Stimulated activated CD4-positive, alpha-beta T cell treated with anti-CD3 and anti-CD28 coated beads, Interleukin-2, amount 100 ng/mL, for 48 hours (primary cell): ENCODE measurements around the gene PSG1.
"Not testable (repeated sequence)": the region's sequence is repeated elsewhere in the genome, so short reads cannot be mapped to it uniquely, and the experiment has no call there.

ENCODE experiments used
- DNase-seq, 2 donors: peaks; one replicate each; pipeline ENCODE4 v3.0.0-alpha.2; 2020

PSG1 gene

DNA sequence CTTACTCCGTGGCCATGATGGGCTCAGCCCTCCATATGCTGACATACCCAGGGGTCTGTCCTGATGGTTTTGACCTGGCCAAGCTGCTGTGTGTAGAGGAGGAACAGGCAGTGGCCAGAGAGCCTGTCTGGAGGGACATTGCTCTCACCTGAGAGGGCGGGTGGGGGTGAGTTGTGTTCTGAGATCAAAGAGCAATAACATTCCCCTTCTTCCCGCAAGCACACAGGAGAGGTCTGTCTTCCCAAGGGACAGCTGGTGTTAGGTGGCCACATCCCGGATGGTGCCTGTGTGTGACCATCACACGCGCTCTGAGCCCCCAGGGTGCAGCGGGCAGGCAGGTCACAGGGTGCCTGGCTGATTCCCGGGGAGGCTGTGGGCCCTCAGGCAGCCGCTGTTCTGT, 1.1 kb upstream of the PSG1 start:
- not testable (repeated sequence) for DNase-seq

DNA sequence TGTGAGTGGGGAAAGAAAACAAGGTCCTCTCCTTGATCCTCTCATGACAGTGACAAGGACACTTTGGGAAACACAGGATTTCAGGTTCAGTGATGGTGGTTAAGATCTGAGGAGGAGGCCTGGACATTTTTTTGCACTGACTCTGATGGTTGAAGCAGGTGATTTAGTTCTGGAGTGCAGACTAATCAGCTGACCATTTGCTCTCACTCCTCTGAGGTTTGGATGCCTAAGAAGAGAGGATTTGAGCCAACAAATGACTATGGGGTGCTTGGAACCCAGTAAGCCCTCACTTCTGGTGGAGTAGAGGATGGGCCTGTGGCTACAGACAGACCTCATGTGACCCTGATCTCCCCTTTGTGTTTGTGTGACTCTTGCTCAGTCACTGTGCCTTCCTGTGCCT, 2.9 kb downstream of the PSG1 start:
- not testable (repeated sequence) for DNase-seq

DNA sequence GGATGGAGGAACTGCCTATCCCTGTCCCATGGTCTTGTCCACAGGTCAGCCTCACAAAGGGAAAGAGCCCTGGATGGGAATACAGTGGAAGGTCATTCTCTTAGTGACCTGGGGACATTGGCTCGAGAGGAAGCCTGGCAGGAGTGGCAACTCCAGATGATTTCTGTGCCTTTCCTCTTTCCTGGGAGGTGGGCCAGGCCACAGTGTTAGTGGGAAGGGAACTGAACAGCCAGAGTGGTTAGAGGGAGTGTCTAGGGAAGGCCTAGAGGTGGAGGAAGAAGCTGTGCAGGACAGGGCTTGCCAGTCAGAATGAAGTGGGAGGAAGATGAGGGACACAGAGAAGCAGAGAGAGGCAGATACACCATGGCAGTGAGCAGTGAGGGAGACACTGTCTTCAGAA, 3.6 kb downstream of the PSG1 start:
- not testable (repeated sequence) for DNase-seq

DNA sequence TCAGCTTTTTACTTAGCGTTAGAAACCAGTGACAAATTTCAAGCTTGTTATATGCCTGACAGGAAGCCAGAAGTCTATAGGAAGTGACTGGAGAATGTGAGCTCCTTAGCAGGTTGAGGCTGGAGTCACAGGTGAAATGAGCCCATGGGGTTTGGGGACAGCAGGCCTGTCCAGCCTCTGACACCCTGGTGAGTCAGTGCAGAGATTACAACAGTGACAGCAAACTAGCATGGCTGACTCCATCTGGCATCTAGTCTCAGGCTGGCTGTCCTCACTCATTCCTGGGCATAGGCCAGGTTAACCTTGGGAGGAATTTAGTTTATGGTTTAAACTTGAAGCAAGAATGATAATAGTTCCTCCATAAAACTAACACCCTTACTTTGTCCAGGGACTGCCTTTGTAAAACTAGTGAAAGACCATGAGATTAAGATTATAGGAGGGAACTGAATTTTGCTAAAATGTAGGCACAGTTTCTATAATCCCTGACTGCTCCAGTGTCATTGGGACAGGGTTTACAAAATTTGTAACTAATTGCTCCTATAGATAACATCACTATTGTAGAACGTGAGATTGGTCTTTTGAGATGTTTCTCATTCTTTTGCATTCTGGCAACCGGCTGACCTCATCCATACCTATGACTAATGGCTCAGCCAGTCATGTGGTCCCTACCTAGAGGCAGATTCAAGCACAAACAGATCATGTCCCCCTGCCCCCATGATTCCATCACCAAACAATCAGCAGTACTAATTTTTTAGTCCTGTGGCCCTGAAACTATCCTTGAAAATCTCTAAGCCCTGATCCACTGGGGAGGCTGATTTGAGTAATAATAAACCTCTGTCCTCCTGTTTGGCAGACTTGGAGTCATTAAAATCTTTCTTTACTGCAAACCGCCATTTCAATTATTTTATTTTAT, 4.4 kb downstream of the PSG1 start:
- DNase-seq = not testable (repeated sequence)

DNA sequence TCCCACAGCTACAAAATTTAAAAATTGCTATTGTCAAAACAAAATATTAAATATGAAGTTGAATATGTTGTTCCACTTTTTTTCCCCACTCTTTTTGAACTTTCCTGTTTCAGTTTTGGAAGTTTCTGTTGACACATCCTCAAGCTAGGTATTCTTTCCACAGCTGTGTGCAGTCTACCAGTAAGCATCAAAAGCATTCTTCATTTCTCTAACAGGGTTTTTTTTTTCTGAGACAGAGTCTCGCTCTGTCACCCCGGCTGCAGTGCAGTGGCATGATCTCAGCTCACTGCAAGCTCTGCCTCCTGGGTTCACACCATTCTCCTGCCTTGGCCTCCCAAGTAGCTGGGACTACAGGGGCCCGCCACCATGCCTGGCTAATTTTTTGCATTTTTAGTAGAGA, 5.4 kb downstream of the PSG1 start:
- DNase-seq = not testable (repeated sequence)

DNA sequence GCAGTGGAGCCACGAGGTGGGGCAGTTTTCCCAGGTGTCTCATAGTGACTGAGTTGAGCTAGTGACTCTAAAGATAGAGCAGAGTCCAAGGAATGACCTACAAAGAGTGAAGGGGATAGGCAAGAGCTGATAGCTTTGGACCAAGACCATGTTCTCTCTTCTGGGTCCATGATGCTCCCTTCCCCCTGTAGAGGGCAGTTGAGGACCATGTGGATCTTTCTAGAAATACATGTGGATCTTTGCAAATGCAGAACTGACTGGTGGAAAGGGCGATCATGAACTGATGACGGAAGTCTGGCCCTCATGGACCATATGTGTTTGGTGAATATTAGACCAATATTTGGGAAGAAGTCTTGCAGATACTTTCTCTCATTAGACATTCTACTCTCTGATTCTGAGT, 6.9 kb downstream of the PSG1 start:
- DNase-seq = no peak

DNA sequence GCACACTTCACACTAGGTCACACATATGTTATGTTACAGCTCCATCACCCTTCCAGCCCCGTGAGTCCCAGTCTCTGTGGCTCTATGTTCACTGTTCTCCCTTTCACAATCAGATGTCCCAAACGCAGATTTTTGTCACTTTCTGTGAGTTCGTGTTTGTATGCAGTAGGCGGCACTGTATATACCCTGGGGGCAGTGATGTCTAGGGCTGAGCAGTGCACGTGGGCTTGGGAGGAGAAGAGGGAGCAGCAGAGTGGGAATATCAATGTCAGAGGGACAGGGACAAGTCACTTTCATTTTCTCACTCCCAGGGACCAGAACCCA, 22.0 kb downstream of the PSG1 start:
- no peak for DNase-seq

DNA sequence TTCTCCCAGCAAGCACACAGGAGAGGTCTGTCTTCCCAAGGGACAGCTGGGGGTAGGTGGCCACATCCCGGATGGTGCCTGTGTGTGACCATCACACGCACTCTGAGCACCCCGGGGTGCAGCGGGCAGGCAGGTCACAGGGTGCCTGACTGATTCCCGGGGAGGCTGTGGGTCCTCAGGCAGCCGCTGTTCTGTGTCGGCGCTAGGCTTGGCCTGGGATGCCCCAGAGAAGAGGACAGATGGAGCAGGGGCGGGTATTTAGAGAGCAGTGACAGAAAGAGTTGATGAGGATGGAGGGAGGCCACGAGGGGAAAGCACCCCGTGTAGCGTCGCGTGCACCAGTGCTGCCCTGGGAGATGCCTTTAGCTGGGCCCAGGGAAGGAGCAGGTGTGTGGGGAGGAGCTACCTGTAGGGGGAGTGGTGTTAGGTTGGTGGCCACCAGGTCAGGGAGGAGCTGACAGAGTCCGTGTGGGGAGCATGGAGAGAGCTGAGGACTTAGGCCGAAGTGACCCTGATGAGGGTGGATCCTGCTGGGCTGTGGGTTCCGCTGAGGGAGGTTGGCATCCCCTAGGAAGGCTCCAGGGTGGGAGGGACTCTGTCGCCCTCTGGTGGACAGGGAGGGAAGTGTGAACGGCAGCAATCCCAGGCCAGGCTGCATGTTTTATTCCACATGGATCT, 22.5 kb downstream of the PSG1 start:
- DNase-seq = peak; percentile 11 to 30

DNA sequence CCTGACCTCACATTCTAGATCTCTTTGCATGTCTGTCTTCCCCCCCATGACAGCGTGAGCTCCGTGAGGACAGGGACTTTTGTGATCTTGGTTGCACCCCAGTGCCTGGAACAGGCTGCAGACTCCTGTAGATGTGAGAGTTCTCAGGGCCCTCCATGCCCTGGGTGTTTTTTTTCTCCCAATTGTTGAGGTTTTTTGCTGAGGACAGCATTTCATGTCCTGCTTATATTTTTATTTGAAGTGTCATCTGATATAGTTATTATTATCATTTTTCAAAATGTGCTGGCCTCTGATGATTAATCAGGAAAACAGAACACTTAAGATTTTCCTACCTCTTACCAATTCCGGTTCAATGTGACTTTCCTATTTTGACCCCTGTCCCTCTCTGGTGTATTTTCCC, 24.8 kb downstream of the PSG1 start:
- DNase-seq = not testable (repeated sequence)

DNA sequence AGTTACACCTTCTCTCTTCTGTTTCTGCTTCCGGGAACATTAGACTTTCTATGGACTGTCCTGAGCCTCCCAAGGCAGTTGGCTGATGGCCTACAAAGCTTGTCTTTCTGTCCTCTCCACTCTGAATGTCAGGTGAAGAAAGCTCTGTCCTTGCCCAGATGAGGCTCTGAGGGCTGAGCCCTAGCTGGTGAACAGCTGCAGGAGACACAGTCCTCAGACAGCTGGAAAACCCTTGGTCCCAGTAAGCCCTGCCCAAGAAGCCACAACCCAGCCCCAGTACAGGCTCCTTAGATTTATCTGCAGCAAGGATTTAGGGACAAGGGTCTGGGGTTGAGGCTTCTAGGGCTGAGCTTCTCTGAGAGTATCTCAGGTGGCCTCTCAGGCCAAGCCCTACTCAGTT, 26.3 kb downstream of the PSG1 start:
- DNase-seq = not testable (repeated sequence)

DNA sequence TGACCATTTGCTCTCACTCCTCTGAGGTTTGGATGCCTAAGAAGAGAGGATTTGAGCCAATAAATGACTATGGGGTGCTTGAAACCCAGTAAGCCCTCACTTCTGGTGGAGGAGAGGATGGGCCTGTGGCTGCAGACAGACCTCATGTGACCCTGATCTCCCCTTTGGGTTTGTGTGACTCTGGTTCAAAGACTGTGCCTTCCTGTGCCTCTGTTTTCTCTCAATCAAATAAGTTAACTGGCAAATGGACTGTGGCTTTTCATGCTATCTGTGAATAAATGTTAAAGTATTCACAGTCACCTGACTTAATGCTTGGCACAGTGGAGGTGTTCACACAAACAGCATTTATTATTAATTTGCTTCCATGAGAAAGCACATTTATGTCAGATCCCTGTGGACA, 26.7 kb downstream of the PSG1 start:
- DNase-seq = not testable (repeated sequence)

DNA sequence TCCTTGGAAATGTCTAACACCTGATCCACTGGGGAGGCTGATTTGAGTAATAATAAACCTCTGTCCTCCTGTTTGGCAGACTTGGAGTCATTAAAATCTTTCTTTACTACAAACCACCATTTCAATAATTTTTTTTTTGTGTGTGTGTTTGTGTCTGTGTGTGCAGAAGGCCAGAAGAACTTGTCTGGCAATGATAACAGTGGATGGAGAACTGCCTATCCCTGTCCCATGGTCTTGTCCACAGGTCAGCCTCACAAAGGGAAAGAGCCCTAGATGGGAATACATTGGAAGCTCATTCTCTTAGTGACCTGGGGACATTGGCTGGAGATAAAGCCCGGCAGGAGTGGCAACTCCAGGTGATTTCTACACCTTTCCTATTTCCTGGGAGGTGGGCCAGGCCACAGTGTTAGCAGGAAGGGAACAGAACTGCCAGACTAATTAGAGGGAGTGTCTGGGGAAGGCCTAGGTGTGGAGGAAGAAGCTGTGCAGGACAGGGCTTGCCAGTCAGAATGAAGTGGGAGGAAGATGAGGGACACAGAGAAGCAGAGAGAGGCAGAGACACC, 27.7 kb downstream of the PSG1 start:
- DNase-seq = not testable (repeated sequence)

DNA sequence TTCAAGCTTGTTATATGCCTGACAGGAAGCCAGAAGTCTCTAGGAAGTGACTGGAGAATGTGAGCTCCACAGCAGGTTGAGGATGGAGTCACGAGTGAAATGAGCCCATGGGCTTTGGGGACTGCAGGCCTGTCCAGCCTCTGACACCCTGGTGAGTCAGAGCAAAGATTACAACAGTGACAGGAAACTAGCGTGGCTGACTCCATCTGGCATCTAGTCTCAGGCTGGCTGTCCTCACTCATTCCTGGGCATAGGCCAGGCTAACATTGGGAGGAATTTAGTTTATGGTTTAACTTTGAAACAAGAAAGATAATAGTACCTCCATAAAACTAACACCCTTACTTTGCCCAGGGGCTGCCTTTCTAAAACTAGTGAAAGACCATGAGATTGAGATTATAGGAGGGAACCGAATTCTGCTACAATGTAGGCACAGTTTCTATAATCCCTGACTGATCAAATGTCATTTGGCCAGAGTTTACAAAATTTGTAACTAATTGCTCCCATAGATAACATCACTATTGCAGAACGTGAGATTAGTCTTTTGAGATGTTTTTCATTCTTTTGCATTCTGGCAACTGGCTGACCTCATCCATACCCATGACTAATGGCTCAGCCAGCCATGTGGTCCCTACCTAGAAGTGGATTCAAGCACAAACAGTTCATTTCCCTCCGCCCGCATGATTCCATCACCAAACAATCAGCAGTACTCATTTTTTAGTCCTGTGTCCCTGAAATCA, 28.4 kb downstream of the PSG1 start:
- DNase-seq = no peak

DNA sequence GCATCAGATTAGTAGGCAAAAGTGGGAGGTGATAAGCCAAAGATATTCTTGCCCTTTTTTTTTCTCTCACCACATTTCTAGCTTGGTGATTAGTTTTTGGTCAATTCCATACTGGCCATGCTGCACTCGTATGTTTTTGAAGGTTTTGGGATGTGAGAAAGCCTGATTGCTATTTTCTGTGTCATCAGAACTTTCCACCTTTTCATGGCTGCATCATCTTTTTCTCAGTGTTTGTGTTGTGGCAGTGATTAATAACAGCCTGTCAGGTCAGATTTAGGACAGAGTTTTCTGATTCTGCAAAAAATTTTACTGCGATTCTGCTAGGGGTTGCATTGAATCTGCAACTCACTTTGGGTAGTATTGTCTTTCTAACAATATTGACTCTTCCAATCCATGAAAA, 32.9 kb downstream of the PSG1 start:
- no peak for DNase-seq

DNA sequence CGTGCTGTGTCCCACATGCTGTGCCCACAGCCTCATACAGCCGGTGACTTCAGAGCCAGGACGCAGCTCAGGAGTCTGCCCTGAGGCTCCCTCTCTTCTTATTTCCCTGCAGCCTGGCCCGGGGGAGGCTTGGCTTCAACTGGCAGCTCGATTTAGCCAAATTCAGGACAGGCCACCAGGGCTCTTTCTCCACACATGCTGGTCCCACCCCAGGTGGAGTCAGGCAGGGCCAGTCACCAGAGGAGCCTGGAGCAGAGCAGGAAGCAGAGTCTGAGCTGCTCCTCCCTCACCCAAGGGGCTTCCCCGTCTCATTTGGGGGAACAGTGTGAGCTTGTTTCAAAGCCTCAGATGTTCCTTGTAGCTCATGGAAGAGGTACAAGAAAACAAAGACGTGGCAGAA, 35.9 kb downstream of the PSG1 start:
- DNase-seq = not testable (repeated sequence)

DNA sequence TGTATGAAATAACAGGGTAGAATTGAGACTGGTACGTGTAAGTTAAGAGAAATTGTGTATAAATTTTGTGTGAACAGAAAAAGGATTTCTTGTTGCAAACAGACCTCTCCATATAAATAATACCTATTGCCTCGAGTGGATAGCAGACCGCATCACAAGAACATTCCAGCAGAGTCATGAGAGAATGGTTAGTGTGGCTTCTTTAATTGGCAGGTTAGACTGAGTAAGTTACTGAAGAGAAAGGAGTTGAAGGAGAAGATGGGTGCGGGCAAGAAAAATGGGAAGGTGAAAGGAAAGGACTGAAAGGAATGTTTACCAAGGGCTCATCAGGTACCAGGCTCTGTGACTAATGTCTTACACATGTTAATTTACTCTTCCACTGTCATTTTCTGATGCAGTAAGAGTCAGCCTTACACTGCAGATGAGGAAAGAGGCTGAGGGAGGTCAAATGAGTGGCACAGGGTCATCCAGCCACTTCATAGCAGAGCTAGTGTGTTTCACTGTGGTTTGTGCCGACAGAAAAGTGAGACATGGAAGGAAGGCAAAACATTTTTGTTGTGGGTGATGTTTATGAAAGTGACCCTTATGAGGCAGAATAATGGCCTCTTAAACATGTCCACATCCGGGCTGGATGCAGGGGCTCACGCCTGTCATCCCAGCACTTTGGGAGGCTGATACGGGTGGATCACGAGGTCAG, 46.6 kb downstream of the PSG1 start:
- DNase-seq = not testable (repeated sequence)

DNA sequence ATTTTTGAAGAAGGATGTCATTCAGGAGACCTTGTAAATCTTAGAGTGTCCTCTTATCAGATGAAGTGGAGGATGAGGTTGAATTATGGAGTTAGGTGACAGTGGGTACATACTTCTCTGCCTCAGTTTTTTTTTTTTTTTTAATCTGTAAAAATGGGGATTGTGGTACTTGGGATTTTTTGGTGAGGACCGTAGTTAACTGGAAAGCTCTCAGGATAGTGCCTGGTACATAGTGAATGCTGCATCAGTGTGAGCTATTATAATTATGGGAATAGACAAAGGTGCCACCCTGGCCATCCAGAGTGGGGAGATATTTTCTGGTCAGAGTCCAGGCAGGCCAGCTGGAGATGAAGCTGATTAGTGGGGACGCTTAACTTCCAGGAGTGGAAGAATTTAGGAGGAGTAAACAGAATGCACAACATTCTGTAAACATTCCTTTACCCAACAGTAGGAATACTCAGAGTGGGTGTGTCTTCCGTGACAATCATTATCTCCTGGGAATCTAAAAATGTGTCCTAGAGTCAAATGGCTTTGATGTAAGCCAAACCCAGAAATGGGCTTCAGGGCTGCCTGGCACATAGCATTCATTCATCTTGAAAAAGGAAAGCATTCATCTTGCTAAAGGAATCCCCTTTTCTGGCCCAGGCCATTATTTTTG, 47.4 kb downstream of the PSG1 start:
- not testable (repeated sequence) for DNase-seq

DNA sequence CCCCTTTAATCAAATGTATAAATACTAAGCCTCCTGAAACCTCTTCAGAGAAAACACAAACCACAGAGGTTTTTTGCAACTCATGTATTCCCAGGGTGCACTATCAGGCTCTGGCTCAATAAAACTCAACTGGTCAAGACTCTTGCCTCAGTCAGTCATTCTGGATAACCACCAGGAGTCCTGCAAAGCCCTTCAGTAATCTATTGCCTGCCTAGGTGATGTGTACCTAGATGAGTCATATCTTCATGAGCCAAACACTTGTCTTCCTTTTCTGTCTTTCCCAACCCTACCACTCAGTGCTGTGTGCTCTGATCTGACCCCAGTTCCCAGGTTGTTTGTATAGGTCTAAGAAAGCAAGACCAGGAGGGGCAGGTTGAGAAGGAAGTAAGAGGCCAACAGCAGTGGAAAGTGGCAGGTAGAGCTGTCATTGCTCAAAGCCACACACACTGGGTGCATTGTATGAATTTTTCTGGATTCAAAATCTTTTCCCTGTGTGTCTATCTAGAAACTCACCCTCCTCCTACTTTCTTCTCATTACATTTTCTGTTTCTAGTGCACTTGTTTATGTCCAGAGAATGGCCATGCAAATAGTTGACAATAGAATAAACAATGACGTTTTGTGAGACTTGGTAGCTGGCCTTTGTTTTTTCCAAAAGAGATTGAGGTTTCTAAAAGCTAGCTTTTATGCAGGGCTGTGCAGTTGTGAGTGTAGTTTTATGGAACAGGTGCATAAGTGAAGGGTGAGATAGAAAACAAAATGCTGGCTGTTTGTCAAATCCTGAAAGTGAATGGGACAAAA, 48.1 kb downstream of the PSG1 start:
- no peak for DNase-seq

DNA sequence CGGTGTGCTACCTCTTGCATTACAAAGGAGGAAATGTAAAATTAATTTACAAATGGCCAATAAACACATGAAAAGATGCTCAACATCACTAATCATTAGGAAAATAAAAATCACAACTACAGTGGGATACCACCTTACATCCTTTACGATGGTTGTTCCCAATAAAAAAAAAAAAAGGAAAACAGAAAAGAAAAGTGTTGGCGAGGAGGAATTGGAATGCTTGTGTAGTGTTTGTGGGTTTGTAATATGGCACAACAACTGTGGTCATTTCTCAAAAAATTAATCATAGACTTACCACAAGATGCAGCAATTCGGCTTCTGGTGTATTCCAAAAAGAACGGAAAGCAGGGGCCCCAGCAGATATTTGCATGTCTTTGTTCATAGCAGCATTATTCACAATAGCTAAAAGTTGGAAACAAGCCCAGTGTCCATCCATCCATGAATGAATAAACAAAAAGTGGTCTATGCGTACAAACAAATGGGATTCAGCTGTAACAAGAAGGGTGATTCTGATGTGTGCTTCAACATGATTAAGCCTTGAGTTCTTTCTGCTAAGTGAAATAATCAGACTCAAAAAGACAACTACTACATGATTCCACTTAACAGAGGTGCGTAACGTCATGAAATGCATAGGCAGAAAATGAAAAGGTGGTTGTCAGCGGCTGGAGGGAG, 58.1 kb downstream of the PSG1 start:
- DNase-seq = not testable (repeated sequence)

DNA sequence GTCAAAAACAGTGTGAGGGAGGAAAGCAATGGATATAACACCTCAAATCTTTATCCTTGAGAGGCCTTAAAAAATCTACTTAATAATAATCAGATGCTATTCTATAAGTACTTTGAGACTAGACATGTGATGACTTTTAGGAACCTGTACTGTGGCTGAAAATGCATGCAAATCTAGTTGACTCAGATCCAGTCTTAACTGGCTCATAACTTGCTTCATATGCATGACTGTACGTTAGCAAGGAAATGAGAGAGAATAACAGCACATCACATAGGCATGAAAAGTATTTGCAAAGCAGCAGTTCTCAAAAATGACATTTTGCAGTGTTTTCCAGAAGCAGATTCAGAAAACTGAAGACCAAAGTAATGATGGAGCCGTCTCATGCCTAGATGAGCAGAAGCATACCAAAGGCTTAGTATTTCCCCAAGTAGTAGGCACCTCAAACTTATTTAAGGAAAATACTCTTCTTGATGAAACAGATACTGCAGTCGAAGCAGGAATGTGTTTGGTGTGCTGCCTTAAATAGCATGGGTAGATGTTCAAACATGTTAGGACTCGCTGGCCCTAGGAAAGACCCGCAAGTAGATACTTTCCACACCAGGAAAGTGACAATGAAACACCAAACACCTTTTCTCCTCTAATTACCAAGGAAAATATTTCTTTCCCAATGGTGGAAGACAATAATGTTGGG, 59.4 kb downstream of the PSG1 start:
- DNase-seq = not testable (repeated sequence)
